K562 (cell line): ENCODE results near the gene NAA38. TPM values are rescaled to one million over a fixed set of nuclear protein-coding genes. Genes with fewer than 3 reads are reported as not detected.

Experiments used
- ATAC-seq: fragments of 200-7000 bp; cut with Tn5 transposase; 3 replicates; pipeline ENCODE4 v1.9.1; 2020; ENCODE audit warnings: moderate library complexity
- BruUV-seq: library from RNA; stranded (reverse); fragments of 400-500 nt; replicated peaks from 2 replicates; lab custom pipeline; 2021; lab: Mats Ljungman, UMichigan
- CTCF ChIA-PET: fragments of 300-600 bp; formaldehyde crosslinking; extraction: SDS; loops from one replicate; lab custom pipeline; 2021; ENCODE audit warnings: low intra/inter-chr PET ratio; lab: Yijun Ruan, JAX
- POLR2A ChIA-PET: fragments of 300-600, 350-650 bp; sonication (Branson Sonifier 250); formaldehyde crosslinking; extraction: SDS; loops from one replicate; lab custom pipeline; 2021; ENCODE audit warnings: antibody characterized with exemption, inconsistent platforms; lab: Yijun Ruan, JAX
- DNase-seq, 4 experiments: peaks; one replicate each; pipeline versions ENCODE4 v3.0.0 to v3.0.0-alpha.2; 2011 to 2018; ENCODE audit warnings: low spot score in 3 of 4, mixed read lengths in 3 of 4; ENCODE audit errors: extremely low read depth in 1 of 4
- FAIRE-seq: peaks from 2 replicates; lab custom pipeline; 2011; peaks lifted over from hg19 to GRCh38; lab: Jason Lieb, UNC
- H2AFZ ChIP-seq: 2 replicates; pipeline ENCODE4 v1.6.0; 2011; ENCODE audit warnings: low read depth, low read length, control low read depth, inconsistent platforms
- H3K27ac ChIP-seq: fragments of 200-600 bp; 3 replicates; pipeline ENCODE4 v1.8.0; 2011; ENCODE audit warnings: low read depth, mild to moderate bottlenecking, control low read depth, inconsistent platforms, low read length, moderate library complexity, mixed read lengths; ENCODE audit errors: extremely low read depth
- H3K27me3 ChIP-seq, 2 experiments: fragments of 300-600 bp in 1 of 2; 2 replicates in 1 of 2; 3 replicates in 1 of 2; pipeline versions ENCODE4 v1.6.0 to v1.8.0; 2011; ENCODE audit warnings: inconsistent platforms in 2 of 2, low read length in 2 of 2, mild to moderate bottlenecking in 1 of 2, mixed read lengths in 1 of 2, moderate library complexity in 1 of 2; ENCODE audit not compliant: control insufficient read depth in 2 of 2, insufficient read depth in 2 of 2
- H3K36me3 ChIP-seq: fragments of 300-600 bp; 3 replicates; pipeline ENCODE4 v1.8.0; 2011; ENCODE audit warnings: mild to moderate bottlenecking, low read length, inconsistent platforms; ENCODE audit not compliant: control insufficient read depth, insufficient read depth
- H3K4me1 ChIP-seq, 2 experiments: fragments of 200-600 bp in 1 of 2; replicated peaks in 1 of 2; 2 replicates in 1 of 2; 3 replicates in 1 of 2; pipeline versions ENCODE4 v1.5.1 to v1.8.0; 2011; ENCODE audit warnings: inconsistent platforms in 2 of 2, low read length in 2 of 2, mild to moderate bottlenecking in 1 of 2, mixed read lengths in 1 of 2, moderate library complexity in 1 of 2; ENCODE audit not compliant: control insufficient read depth in 2 of 2, insufficient read depth in 2 of 2
- H3K4me2 ChIP-seq: 2 replicates; pipeline ENCODE4 v1.6.1; 2011; ENCODE audit warnings: low read length, control low read depth, inconsistent platforms, mixed read lengths; ENCODE audit not compliant: insufficient read depth
- H3K4me3 ChIP-seq: fragments of 200-600 bp; sonication (generic), shearing (Covaris generic); 2 replicates; pipeline ENCODE4 v1.5.1; 2016; ENCODE audit warnings: control low read depth, inconsistent platforms
- H3K79me2 ChIP-seq: fragments of 200-600 bp; 3 replicates; pipeline ENCODE4 v1.8.0; 2011; ENCODE audit warnings: low read length, inconsistent platforms; ENCODE audit not compliant: control insufficient read depth, insufficient read depth
- H3K9ac ChIP-seq, 2 experiments: 2 replicates each; pipeline versions ENCODE4 v1.6.0 to v1.6.1; 2011; ENCODE audit warnings: low read depth in 2 of 2, low read length in 2 of 2, control low read depth in 1 of 2, inconsistent platforms in 1 of 2, mild to moderate bottlenecking in 1 of 2, mixed read lengths in 1 of 2; ENCODE audit not compliant: insufficient read depth in 1 of 2
- H3K9me1 ChIP-seq: one replicate; pipeline ENCODE4 v1.6.0; 2011; ENCODE audit warnings: inconsistent platforms, mild to moderate bottlenecking, low read length, moderate library complexity; ENCODE audit not compliant: control insufficient read depth, insufficient read depth
- H3K9me3 ChIP-seq: replicated peaks from 2 replicates; pipeline ENCODE4 v1.5.1; 2011; ENCODE audit warnings: low read depth, low read length, inconsistent platforms; ENCODE audit not compliant: control insufficient read depth, insufficient read depth
- H4K20me1 ChIP-seq: replicated peaks from 2 replicates; pipeline ENCODE4 v1.6.1; 2011; ENCODE audit warnings: low read length, inconsistent platforms, mixed read lengths; ENCODE audit not compliant: control insufficient read depth, insufficient read depth
- PRDM10 ChIP-seq: fragments of 450-650 bp; IDR thresholded peaks from 2 replicates; pipeline ENCODE4 v1.6.1; 2018; ENCODE audit not compliant: partially characterized antibody
- ZNF696 ChIP-seq: fragments of 250-450 bp; sonication (Bioruptor Pico); conservative IDR thresholded peaks from 2 replicates; pipeline ENCODE4 v1.4.0; 2020; ENCODE audit warnings: mild to moderate bottlenecking, moderate library complexity
- WGBS: fragments of 100-300 bp; shearing (Covaris generic); methylation state at CpG from one replicate; pipeline ENCODE4 v1.1.6; 2016; ENCODE audit warnings: low coverage, mixed read lengths; ENCODE audit not compliant: insufficient coverage; ENCODE audit errors: missing lambda C conversion rate; 5-methylcytosine and 5-hydroxymethylcytosine counted together
- in situ Hi-C: fragments of 300-500 bp; cut with MboI; formaldehyde crosslinking; loops from 4 replicates; pipeline ENCODE4 v1.15.0; 2018; ENCODE audit warnings: inconsistent platforms, mixed read lengths
- intact Hi-C: fragments of 100-400 bp; cut with micrococcal nuclease; formaldehyde crosslinking; loops from 2 replicates; pipeline ENCODE4 v1.14.2; 2022
- polyA plus RNA-seq, 8 experiments: library from polyadenylated mRNA; depleted of rRNA in 4 of 8; stranded (reverse) in 5 of 8; unstranded in 3 of 8; fragments of >200 nt; fragmentation: Nextera tagmentation in 2 of 8; fragmentation: Illumina TruSeq in 1 of 8; extraction: Ambion mirVana in 2 of 8; extraction: Trizol in 1 of 8; gene quantifications; 2 replicates each; pipeline versions ENCODE4 v1.2.1 to v1.2.3, GENCODE V29; 2011 to 2014; ENCODE audit warnings: inconsistent platforms in 1 of 8, missing spikeins in 1 of 8
- total RNA-seq, 7 experiments: library from RNA; depleted of rRNA in 6 of 7; stranded (reverse); fragments of >200 nt in 6 of 7; fragmentation: Illumina TruSeq in 2 of 7; extraction: Trizol in 2 of 7; gene quantifications; 2 replicates each; pipeline versions ENCODE4 v1.2.1 to v1.2.3, GENCODE V29; 2011 to 2021; ENCODE audit warnings: low replicate concordance in 1 of 7

Gene NAA38
- total and polyA plus RNA-seq, 9 of the 15 experiments (the other 6 are each of a cell fraction or from before 2014, with no cell fraction given): 16.4 to 99.8 (median 57.3) TPM

- in situ Hi-C loops: no loop called here
- DNase-seq: no peak
- H3K27ac ChIP-seq: no peak overlapping the region
- H3K9ac ChIP-seq: no peak overlapping the region
- H3K27me3 ChIP-seq: peaks cover 14 to 17% of the 10 kb centered on the region in 2 experiments; a peak in 4 of 5 replicates
- H3K4me3 ChIP-seq: no peak overlapping the region
- ChIA-PET POLR2A (interaction anchor here (0.8 to 1.2 kb wide), 2 partner anchors 10 to 16 kb away, joined by 3 to 4 read pairs; no protein-coding TSS in a partner anchor), CTCF (no interaction called here)
- H3K36me3 ChIP-seq: no peaks in the 10 kb centered on the region
- BruUV-seq: no TSS peak
- TF ChIP-seq PRDM10 (peak; percentile 92), ZNF696 (CRISPR knock-in tag) (no peak)
- FAIRE-seq: no peak
- no peaks in the 10 kb centered on the region for H3K9me3 ChIP-seq
- H3K4me2 ChIP-seq: no peak overlapping the region
- H2AFZ ChIP-seq: no peak overlapping the region
- H3K4me1 ChIP-seq: peaks cover 13 to 38% of the 10 kb centered on the region in 2 experiments
- H3K79me2 ChIP-seq: no peaks in the 10 kb centered on the region; the same call in 2 of the 3 replicates
- intact Hi-C loops: loop anchor here (10.0 kb wide), 2 partner anchors 62 to 292 kb away; partner anchors contain the start of gene HES7
- H4K20me1 ChIP-seq: no peaks in the 10 kb centered on the region
- ATAC-seq: no peak
- 48% methylated on average over 8 of the region's 10 CpGs for WGBS
- H3K9me1 ChIP-seq: no peaks in the 10 kb centered on the region
Observed at GRCh38 chr17:7832431-7832830, 24.9 kb downstream of the NAA38 start.
